Measurements from ENCODE around the gene SNRPA.

Gene SNRPA

GRCh38 chr19:40805258-40805868 is 54.4 kb downstream of the SNRPA start:
- H3K36me3 Mint-ChIP-seq (ENCODE audit: low read depth), result peaks cover 31% of the 10 kb centered on the region
- TF ChIP-seq CTCF (IDR thresholded peaks at IDR 0.05; ENCODE audit: unreplicated experiment in 3 of 3), result no peak
- H3K27me3 Mint-ChIP-seq (ENCODE audit: low read depth), result no peaks in the 10 kb centered on the region
- peak overlapping the region in 1 of 3 experiments; percentile 79 for H3K27ac Mint-ChIP-seq
- no peaks in the 10 kb centered on the region for H3K9me3 Mint-ChIP-seq
- peaks cover 60% of the 10 kb centered on the region for H3K4me1 Mint-ChIP-seq
- no peak overlapping the region for H3K4me3 Mint-ChIP-seq

GRCh38 chr19:40806423-40807146 is 55.6 kb downstream of the SNRPA start:
- peak; percentile 91 to 93 (median 92) for TF ChIP-seq CTCF (IDR thresholded peaks at IDR 0.05; ENCODE audit: unreplicated experiment in 3 of 3)
- Mint-ChIP-seq H3K27ac (peak overlapping the region; percentile 79 to 92 (median 85)), H3K9me3 (no peaks in the 10 kb centered on the region), H3K27me3 (ENCODE audit: low read depth) (no peaks in the 10 kb centered on the region), H3K4me3 (peak overlapping the region; percentile 72 to 79 (median 73)), H3K36me3 (ENCODE audit: low read depth) (peaks cover 36% of the 10 kb centered on the region), H3K4me1 (peaks cover 69% of the 10 kb centered on the region)

- Mint-ChIP-seq H3K27ac (peak overlapping the region; percentile 79 to 92 (median 85)), H3K27me3 (ENCODE audit: low read depth) (no peaks in the 10 kb centered on the region), H3K4me3 (peak overlapping the region; percentile 19 to 72 (median 32)), H3K36me3 (ENCODE audit: low read depth) (peaks cover 29% of the 10 kb centered on the region), H3K4me1 (peaks cover 66% of the 10 kb centered on the region), H3K9me3 (no peaks in the 10 kb centered on the region)
- TF ChIP-seq CTCF (IDR thresholded peaks at IDR 0.05; ENCODE audit: unreplicated experiment in 3 of 3), result peak; percentile 6 to 44 (median 31)
Measured at GRCh38 chr19:40807147-40808020, 56.4 kb downstream of the SNRPA start.

GRCh38 chr19:40808021-40808325 is 57.0 kb downstream of the SNRPA start:
- Mint-ChIP-seq H3K9me3 (no peaks in the 10 kb centered on the region), H3K27ac (peak overlapping the region in 2 of 3 experiments; percentile 24 to 29), H3K4me3 (peak overlapping the region in 1 of 3 experiments; percentile 19), H3K36me3 (ENCODE audit: low read depth) (peaks cover 26% of the 10 kb centered on the region), H3K27me3 (ENCODE audit: low read depth) (peaks cover 3% of the 10 kb centered on the region), H3K4me1 (peaks cover 66% of the 10 kb centered on the region)
- no peak for TF ChIP-seq CTCF (IDR thresholded peaks at IDR 0.05; ENCODE audit: unreplicated experiment in 3 of 3)

GRCh38 chr19:40808497-40808896 is 57.5 kb downstream of the SNRPA start:
- peaks cover 64% of the 10 kb centered on the region for H3K4me1 Mint-ChIP-seq
- H3K4me3 Mint-ChIP-seq, result peak overlapping the region; percentile 40 to 47 (median 47)
- H3K36me3 Mint-ChIP-seq (ENCODE audit: low read depth), result peaks cover 25% of the 10 kb centered on the region
- no peak overlapping the region for H3K27ac Mint-ChIP-seq
- no peak for TF ChIP-seq CTCF (IDR thresholded peaks at IDR 0.05; ENCODE audit: unreplicated experiment in 3 of 3)
- H3K9me3 Mint-ChIP-seq, result no peaks in the 10 kb centered on the region
- H3K27me3 Mint-ChIP-seq (ENCODE audit: low read depth), result peaks cover 4% of the 10 kb centered on the region
